Body of pancreas (tissue), 4 donors: ENCODE data around the gene WDR7.

Experiments used
- POLR2A ChIP-seq, 3 donors: fragments of 450-650 bp; IDR thresholded peaks; one replicate each; pipeline ENCODE4 v1.6.1; 2016; ENCODE audit warnings: antibody characterized with exemption in 3 of 3, mild to moderate bottlenecking in 2 of 3
- TF ChIP-seq, protein P1 (sequence below), 7 experiments: fragments of 450-650 bp in 4 of 7; fragments of 200-600 bp in 3 of 7; sonication (generic) in 3 of 7; IDR thresholded peaks; one replicate each; pipeline ENCODE4 v1.5.1; 2016 to 2019; ENCODE audit warnings: antibody characterized with exemption in 7 of 7

DNA sequence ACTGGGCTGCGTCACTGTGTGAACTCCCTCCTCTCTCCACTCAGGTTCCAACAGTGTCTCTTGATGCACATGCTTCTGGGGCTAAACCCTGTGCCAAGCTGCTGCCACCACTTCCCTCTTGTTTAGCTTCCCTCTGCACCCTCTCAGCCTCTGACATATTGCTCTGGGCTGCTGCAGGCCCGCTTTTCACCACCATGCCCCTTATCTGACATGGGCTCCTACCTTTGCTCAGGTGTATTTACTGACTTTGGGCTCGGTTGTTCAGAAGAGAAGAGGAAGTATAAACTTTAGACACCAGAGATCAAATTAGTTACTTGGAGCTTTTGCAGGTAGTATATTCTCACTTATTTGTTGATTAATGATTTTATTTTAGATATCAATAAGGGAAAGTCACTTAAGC, 77.6 kb downstream of the WDR7 start:
- TF ChIP-seq, protein P1, sequence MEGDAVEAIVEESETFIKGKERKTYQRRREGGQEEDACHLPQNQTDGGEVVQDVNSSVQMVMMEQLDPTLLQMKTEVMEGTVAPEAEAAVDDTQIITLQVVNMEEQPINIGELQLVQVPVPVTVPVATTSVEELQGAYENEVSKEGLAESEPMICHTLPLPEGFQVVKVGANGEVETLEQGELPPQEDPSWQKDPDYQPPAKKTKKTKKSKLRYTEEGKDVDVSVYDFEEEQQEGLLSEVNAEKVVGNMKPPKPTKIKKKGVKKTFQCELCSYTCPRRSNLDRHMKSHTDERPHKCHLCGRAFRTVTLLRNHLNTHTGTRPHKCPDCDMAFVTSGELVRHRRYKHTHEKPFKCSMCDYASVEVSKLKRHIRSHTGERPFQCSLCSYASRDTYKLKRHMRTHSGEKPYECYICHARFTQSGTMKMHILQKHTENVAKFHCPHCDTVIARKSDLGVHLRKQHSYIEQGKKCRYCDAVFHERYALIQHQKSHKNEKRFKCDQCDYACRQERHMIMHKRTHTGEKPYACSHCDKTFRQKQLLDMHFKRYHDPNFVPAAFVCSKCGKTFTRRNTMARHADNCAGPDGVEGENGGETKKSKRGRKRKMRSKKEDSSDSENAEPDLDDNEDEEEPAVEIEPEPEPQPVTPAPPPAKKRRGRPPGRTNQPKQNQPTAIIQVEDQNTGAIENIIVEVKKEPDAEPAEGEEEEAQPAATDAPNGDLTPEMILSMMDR (IDR thresholded peaks at IDR 0.05): peak in 1 of 7 experiments; percentile 3
- TF ChIP-seq POLR2A (IDR thresholded peaks at IDR 0.05): no peak
